Endodermal cell (in vitro differentiated cells): ENCODE data around the gene NIPAL3. TPM values are rescaled to one million over a fixed set of nuclear protein-coding genes. Genes with fewer than 3 reads are reported as not detected.

Experiments used
- DNase-seq: peaks from one replicate; pipeline ENCODE4 v3.0.0-alpha.2; 2017
- H3K27ac ChIP-seq: 2 replicates; pipeline ENCODE4 v1.5.1; 2013; ENCODE audit warnings: mild to moderate bottlenecking, low read depth, low read length, moderate library complexity
- H3K27me3 ChIP-seq: 2 replicates; pipeline ENCODE4 v1.6.1; 2013; ENCODE audit warnings: mild to moderate bottlenecking, low read length, moderate library complexity; ENCODE audit not compliant: insufficient read depth, control insufficient read depth, poor library complexity, severe bottlenecking
- H3K36me3 ChIP-seq: 2 replicates; pipeline ENCODE4 v1.7.0; 2013; ENCODE audit warnings: mild to moderate bottlenecking, low read length, moderate library complexity; ENCODE audit not compliant: control insufficient read depth, insufficient read depth
- H3K4me1 ChIP-seq: one replicate; pipeline ENCODE4 v1.7.0; 2013; ENCODE audit warnings: low read length; ENCODE audit not compliant: control insufficient read depth, insufficient read depth
- H3K4me3 ChIP-seq: 2 replicates; pipeline ENCODE4 v1.5.1; 2013; ENCODE audit warnings: mild to moderate bottlenecking, low read length, moderate library complexity
- H3K9ac ChIP-seq: 2 replicates; pipeline ENCODE4 v1.6.1; 2013; ENCODE audit warnings: mild to moderate bottlenecking, low read length, moderate library complexity; ENCODE audit not compliant: poor library complexity, severe bottlenecking; ENCODE audit errors: extremely low read depth
- H3K9me3 ChIP-seq: 2 replicates; pipeline ENCODE4 v1.6.1; 2013; ENCODE audit warnings: mild to moderate bottlenecking, low read length, moderate library complexity; ENCODE audit not compliant: control insufficient read depth
- H3K27ac Mint-ChIP-seq: 2 replicates; pipeline ENCODE4 v1.8.0; 2020; ENCODE audit warnings: mixed read lengths
- H3K27me3 Mint-ChIP-seq: 2 replicates; pipeline ENCODE4 v1.8.0; 2021; ENCODE audit warnings: mild to moderate bottlenecking, mixed read lengths; ENCODE audit not compliant: insufficient read depth
- H3K36me3 Mint-ChIP-seq: 2 replicates; pipeline ENCODE4 v1.8.0; 2020; ENCODE audit warnings: low read depth, mixed read lengths
- H3K4me1 Mint-ChIP-seq: 2 replicates; pipeline ENCODE4 v1.8.0; 2020; ENCODE audit warnings: mixed read lengths
- H3K4me3 Mint-ChIP-seq: 2 replicates; pipeline ENCODE4 v1.8.0; 2020; ENCODE audit warnings: mild to moderate bottlenecking, moderate library complexity, mixed read lengths
- H3K9me3 Mint-ChIP-seq: 2 replicates; pipeline ENCODE4 v1.8.0; 2020; ENCODE audit warnings: mild to moderate bottlenecking, mixed read lengths
- WGBS, 2 experiments: methylation state at CpG; one replicate each; pipeline versions ENCODE4 v1.1.5 to v1.1.7; 2013; ENCODE audit warnings: missing lambda C conversion rate in 2 of 2, mixed read lengths in 1 of 2; ENCODE audit not compliant: insufficient coverage in 1 of 2, insufficient read length in 1 of 2; 5-methylcytosine and 5-hydroxymethylcytosine counted together
- total RNA-seq, 2 donors: library from RNA; stranded (reverse); fragmentation: NEBNext Ultra II Directional in 1 of 2; extraction: Animal tissue kit (Norgen Biotek cat#: 25700) in 1 of 2; gene quantifications; 2 replicates in 1 of 2; 3 replicates in 1 of 2; pipeline ENCODE4 v1.2.1, GENCODE V29; 2021
- TF ChIP-seq, protein P1 (sequence below): fragments of 200-600 bp; sonication (generic); conservative IDR thresholded peaks from 2 replicates; pipeline ENCODE4 v1.5.0; 2021; ENCODE audit warnings: antibody characterized with exemption, mild to moderate bottlenecking

Gene NIPAL3
- total RNA-seq, 2 donors from 2014 or later: 4.7 to 5.5 TPM

DNA sequence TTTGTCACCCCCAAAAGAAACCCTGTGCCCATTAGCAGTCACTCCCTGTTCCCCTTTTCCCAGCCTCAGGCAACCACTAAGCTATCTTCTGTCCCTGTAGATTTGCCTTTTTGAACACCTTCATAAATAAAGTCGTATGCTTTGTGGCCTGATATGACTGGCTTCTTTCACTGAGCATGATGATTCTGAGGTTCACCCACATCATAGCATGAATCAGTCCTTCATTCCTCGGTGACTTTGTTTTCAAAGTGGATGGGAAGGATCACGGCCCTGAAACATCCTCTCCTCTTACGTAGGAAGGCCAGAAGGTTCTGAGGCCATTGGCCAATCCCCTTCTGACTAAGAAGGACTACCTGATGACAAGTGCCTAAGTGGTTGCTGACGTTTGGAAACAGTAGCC, 39.1 kb downstream of the NIPAL3 start:
- no peaks in the 10 kb centered on the region for H3K4me1 Mint-ChIP-seq
- WGBS, 2 experiments: 91 to 94% methylated on average over 5 of the region's 5 CpGs
- H3K9me3 Mint-ChIP-seq: no peaks in the 10 kb centered on the region
- H3K36me3 Mint-ChIP-seq: peaks cover 2% of the 10 kb centered on the region
- H3K4me3 ChIP-seq: no peak overlapping the region
- no peaks in the 10 kb centered on the region for H3K27me3 ChIP-seq
- no peaks in the 10 kb centered on the region for H3K4me1 ChIP-seq
- H3K4me3 Mint-ChIP-seq: no peak overlapping the region
- no peak overlapping the region for H3K9ac ChIP-seq
- no peak for DNase-seq
- TF ChIP-seq, protein P1, sequence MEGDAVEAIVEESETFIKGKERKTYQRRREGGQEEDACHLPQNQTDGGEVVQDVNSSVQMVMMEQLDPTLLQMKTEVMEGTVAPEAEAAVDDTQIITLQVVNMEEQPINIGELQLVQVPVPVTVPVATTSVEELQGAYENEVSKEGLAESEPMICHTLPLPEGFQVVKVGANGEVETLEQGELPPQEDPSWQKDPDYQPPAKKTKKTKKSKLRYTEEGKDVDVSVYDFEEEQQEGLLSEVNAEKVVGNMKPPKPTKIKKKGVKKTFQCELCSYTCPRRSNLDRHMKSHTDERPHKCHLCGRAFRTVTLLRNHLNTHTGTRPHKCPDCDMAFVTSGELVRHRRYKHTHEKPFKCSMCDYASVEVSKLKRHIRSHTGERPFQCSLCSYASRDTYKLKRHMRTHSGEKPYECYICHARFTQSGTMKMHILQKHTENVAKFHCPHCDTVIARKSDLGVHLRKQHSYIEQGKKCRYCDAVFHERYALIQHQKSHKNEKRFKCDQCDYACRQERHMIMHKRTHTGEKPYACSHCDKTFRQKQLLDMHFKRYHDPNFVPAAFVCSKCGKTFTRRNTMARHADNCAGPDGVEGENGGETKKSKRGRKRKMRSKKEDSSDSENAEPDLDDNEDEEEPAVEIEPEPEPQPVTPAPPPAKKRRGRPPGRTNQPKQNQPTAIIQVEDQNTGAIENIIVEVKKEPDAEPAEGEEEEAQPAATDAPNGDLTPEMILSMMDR: no peak
- H3K27ac ChIP-seq: no peak overlapping the region
- H3K9me3 ChIP-seq: no peaks in the 10 kb centered on the region
- H3K27ac Mint-ChIP-seq: no peak overlapping the region
- H3K36me3 ChIP-seq: no peaks in the 10 kb centered on the region
- no peaks in the 10 kb centered on the region for H3K27me3 Mint-ChIP-seq

DNA sequence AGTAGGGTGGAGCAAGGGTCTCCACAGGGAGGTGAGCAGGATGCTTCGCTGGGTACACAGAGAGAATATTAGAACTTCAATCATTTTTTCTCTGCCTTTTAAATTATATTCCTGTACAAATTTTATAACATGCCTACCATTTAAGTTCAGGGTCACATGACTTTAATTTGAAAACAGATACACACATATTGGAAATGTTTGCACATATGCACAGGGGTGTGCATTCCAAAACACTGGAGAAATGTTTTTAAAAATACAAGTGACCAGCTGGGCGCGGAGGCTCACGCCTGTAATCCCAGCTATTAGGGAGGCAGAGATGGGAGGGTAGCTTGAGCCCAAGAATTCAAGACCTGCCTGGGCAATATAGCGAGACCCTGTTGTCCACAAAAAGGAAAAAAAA, 39.7 kb downstream of the NIPAL3 start:
- WGBS, 2 experiments: 89 to 100% methylated on average over 1 to 5 of the region's 5 CpGs
- DNase-seq: peak; percentile 12
- no peak overlapping the region for H3K9ac ChIP-seq

DNA sequence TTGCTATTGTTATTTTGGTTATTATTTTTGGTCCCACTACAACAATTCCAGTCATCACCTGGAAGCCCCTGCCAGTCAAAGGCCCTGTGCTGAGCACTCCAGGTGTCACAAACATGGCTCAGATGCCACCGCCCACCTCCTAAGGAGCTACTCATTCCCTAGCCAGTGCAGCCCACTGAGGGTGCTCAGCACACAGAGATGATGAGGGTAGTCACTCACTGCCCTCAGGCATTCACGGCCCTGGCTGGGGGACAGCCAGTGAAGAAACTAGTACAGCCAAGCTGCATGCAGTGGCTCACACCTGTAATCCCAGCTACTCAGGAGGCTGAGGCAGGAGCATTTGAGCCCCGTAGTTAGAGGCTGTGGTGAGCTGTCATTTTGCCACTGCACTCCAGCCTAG, 42.3 kb downstream of the NIPAL3 start:
- TF ChIP-seq, protein P1: no peak
- Histone ChIP-seq H3K4me3 (no peak overlapping the region), H3K27me3 (no peaks in the 10 kb centered on the region), H3K36me3 (no peaks in the 10 kb centered on the region), H3K9ac (no peak overlapping the region), H3K4me1 (no peaks in the 10 kb centered on the region), H3K27ac (no peak overlapping the region), H3K9me3 (no peaks in the 10 kb centered on the region)
- DNase-seq: peak; percentile 19
- Mint-ChIP-seq H3K27ac (no peak overlapping the region), H3K9me3 (no peaks in the 10 kb centered on the region), H3K27me3 (no peaks in the 10 kb centered on the region), H3K36me3 (peaks cover 2% of the 10 kb centered on the region), H3K4me3 (no peak overlapping the region), H3K4me1 (no peaks in the 10 kb centered on the region)
- WGBS, 2 experiments: 82 to 91% methylated on average over 3 of the region's 3 CpGs

More for the DNA sequence above, 39.7 kb downstream of the NIPAL3 start:
- H3K27me3 ChIP-seq: no peaks in the 10 kb centered on the region
- Mint-ChIP-seq H3K27ac (no peak overlapping the region), H3K4me1 (no peaks in the 10 kb centered on the region), H3K9me3 (no peaks in the 10 kb centered on the region), H3K36me3 (peaks cover 2% of the 10 kb centered on the region), H3K4me3 (no peak overlapping the region), H3K27me3 (no peaks in the 10 kb centered on the region)
- no peak overlapping the region for H3K4me3 ChIP-seq
- TF ChIP-seq, protein P1: no peak
- no peaks in the 10 kb centered on the region for H3K9me3 ChIP-seq
- H3K36me3 ChIP-seq: no peaks in the 10 kb centered on the region
- no peak overlapping the region for H3K27ac ChIP-seq
- H3K4me1 ChIP-seq: no peaks in the 10 kb centered on the region
